Hematopoietic multipotent progenitor cell treated with erythropoietin and hydrocortisone succinate and interleukin-3 and kit ligand, for 6 days (in vitro differentiated cells): ENCODE data around the gene RTN4R.

Experiments
- DNase-seq: peaks from one replicate; pipeline ENCODE4 v3.0.0-alpha.2; 2015

Gene RTN4R

DNA sequence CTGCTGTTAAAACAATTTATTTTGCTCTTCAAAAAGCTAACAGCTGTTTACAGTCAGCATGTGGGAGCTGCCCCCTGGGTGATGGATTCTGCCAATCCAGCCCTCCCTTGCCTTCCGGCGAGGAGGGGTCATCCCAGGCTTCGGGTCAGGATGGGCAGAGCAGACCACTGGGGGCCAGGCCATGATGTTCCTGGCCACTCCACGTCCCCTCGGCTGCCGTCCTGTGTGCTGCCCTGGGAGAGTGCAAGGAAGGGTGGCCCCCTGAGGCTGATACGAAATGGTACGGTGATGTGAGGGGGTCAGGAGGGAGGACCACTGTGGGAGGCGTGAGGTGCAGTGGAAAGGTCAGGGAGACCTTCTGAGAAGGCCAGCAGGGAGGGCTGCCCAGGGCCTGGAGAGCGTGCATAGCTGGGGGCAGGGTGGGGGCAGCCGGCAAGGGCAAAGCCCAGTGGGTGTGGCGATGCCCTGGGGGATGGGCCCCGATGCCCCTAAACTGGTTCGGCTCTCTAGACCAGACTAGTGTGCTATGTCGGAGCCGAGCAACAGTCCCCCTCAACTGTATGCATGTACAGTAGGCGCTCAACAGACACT is 41.3 kb downstream of the RTN4R start:
- no peak for DNase-seq

DNA sequence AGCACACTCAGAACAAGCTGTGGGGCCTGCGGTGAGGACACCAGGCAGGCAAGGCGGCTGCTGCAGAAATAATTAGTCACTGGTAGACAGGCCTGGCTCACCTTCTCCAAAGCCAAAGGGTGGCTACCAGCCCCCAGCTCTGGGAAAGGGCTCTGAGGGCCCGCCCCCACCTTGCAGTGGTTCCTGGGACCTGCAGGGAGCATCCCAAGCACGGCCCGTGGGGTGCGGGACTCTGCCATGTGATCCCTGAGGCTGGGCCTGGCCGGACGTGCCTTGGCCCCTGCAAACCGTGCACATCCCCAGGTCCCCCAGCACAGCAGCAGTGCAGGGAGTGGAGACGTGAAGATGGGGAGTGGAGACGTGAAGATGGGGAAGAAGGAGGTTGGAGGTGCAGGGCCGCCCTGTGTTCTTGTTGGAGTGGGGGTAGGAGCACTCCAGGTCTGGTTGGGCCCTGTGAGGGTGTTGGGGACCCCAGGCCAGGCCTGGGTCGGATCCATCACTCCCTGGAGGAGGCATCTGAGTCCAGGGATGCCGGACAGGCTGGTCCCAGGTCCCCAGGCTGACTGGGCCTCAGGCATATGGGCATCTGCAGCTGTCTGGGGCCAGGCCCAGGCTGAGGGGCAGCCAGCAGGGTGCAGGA is 41.9 kb downstream of the RTN4R start:
- DNase-seq, result no peak

DNA sequence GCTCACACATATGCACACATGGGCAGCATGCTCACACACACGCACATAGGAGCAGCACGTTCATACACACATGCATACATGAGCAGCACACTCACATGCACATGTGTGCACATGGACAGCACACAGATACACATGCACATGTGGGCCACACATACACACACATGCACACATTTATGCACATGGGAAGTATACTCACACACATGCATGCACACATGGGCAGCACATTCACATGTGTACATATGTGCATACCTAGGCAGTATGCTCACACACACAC is 42.5 kb downstream of the RTN4R start:
- no peak for DNase-seq

DNA sequence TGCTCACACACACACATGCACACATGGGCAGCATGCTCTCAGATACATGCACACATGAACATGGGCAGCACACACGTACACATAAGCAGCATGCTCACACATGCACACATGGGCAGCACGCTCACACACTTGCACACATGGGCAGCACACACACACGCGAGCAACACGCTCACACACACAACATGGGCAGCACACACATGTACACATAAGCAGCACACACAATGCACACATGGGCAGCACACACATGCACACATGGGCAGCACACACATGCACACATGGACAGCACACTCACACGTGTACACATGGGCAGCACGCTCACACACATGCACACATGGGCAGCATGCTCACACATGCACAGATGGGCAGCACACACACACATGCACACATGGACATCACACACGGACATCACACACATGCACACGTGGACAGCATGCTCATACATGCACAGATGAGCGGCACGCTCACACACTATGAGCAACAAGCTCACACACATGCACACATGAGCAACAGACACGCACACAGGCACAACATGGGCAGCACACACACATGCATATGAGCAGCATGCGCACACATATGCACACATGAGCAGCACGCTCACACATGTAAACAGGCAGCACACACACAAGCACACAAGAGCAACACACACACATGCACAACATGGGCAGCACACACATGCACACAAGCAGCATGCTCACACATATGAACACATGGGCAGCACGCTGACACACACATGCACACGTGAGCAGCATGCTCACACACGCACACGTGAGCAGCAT is 43.0 kb downstream of the RTN4R start:
- no peak for DNase-seq

DNA sequence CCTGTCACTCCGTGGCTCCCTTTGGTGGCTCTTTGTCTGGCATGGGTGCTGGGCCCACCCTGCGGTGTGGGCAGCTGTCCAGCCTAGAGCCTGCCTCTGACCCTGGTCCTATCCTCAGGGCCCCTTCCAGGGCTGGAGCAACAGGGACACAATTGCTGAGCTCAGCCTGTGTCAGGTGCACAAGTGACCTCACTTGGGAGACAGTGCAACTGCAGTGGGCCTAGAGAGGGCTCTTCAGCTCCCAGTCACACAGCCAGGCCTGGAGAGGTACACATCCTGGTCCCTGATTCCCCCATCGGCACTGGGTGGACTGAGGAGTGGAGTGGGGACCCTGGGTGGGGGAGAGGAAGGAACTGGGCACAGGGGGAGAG is 43.9 kb downstream of the RTN4R start:
- DNase-seq, result no peak

DNA sequence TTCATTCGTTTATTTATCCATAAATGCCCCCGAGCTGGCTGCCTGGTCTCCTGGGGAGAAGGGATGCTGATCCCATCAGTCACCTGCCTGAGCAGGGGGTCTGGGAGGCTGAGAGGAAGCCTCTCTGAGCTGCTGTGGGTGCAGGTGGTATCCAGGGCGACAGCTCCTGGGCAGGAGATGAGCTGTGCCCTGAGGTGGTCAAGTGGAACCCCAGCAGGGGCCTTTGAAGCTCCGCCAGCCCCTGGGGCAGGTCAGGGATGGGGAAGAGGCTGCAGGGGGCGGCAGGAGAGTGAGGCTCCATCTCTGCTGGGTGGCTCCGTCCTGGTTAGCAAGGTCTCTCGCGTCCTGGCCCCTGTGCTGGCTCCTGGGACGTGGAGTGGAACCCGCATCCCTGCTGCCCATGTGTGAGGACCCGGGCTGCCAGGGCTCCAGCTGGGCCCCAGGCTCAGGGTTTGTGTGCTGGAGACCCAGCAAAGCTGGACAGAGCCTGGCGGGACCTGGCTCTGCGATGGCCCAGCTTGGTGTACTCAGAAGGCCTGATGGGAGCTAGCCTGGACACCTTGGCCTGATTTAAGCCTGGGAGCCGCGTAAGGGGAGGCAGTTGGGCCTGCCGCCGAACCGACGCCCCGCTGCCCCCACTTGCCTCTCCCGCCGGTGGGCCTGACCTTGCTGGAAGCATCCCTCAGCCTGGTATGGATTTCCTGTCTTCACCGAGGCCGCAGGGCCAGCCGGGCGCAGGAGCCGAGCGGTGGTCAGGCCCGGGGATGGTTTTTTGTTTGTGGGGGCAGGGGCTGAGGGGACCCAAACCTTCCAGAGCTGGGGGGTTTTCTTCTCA is 44.5 kb downstream of the RTN4R start:
- no peak for DNase-seq

DNA sequence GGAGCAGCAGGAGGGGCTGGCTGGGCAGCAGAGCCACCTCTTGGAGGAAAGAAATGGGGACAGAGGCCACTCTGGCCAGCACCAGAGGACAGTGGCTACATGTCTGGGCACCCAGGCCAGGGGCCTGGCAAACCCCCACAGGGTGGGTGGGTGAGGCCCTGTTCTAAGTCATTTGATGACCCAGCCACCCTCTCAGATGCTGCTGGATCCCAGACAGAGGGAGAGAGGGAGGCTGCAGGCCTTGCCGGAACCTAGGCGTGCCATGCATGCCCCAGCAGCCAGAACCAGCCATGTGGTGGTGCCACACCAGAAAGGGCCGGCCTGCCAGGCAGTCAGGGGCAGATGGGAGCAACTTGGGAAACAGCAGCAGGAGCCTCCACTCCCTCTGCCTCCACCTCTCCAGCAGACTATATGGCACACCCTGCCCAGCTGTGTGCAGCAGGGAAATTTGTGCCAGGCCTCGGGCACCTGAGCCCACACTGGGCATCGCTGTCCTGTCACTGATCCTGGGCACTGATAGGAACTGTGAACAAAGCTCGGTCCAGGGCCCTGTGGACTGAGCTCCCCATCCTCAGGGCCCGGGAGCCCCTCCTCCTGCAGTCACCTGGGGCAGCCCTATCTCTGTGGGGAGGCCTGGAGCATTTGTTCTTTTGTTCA is 45.2 kb downstream of the RTN4R start:
- DNase-seq, result no peak

DNA sequence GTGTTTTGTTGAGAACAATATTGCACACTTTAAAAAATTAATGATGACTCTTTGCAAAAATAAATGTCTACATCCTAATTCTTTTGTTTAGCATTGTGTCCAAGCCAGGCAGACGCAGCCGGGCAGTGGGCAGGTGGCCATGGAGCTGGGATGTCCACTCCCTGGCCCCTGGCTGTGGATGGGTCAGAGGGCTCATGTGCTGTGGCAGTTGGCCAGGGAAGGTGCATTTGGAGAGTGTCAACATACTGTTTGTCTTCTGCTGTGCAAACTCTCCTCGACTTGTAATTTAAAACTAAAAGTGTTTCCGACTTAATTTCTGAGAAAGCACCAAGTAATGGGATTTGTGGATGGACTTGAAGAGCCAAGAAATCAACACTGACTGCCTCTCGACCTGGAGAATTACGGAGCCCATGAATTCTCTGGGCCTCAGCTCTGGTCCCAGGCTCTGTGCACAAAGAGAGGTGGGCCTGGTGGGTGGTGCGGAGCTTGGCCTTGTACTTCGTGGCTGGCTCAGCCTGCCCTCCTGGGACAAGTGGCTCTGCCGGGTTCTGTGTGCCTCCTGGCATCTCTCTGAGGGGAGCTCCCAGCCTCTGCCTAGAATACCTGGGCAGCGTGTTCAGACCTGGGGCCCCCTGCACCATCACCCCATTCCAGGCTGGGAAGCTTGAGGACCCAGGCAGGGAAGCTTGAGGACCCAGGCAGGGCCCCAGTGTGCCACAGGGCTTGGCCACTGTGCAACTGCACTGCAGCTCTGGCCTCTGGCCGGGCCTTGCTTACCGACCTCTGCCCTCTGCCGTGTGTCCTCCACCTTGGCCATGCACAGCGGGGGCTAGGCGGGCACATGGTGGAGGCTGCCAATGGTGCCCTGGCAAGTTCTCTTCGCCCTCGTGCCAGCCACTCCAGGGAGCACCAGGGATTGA is 46.4 kb downstream of the RTN4R start:
- DNase-seq, result no peak

DNA sequence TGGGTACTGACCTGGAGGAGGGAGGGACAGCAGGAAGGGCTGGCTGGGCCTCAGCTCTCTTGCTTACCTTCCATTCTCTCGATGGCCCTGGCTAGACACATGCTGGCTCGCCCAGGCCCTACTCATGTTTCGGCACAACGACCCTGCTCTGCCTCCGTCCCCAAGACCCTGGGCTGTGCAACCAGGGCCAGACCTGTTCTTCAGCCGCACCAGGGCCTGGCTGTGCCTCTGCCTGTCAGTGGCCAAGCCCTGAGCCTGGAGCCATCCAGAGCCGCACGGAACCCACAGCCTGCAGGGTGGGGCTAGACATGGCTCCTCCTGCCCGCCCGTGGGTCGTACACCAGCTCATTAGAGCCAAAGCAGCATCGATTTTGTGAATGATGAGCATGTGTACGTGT is 47.5 kb downstream of the RTN4R start:
- no peak for DNase-seq

DNA sequence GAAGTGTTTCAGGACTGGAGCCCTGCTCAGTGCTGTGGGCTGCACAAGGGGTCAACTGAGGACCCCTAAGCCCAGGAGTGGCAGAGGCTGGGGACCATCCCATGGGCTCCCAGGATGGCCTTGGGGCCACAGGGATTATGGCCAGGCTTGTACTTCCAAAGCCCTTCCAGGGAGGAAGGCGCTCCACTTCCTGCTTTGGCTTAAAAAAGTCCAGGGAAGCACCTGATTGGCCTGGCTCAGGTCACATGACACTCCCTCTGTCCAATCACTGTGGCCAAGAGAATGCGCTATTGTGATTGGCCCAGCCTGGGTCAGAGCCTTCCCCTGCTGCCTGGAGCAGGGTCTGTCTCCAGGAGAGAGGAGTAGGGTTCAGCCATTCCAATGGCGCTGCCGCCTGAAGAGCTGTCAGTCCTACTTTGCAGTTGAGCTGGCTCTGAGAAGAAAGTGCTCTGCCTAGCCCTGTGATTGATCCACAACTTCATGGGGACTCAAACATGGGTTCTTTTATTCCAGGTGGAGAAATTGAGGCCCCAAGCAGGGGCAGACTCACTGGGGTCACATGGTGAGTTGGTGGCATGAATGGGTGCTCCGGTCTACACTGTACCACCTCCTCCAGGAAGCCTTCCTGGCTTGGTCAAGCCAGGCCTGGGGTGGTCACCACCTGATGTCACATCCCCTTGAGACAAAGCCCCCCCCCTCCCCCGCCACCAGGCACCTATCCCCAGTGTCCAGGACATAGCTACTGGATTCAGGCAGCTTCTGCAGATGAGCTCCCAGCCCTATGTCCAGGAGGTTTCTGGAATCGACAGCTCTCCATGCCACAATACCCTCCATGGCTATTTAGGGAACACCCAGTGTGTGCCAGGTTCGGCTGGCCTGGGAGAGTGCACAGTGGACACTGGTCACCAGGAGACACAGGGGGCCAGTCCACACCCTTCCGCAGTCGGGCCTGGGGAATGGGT is 48.2 kb downstream of the RTN4R start:
- DNase-seq, result no peak

DNA sequence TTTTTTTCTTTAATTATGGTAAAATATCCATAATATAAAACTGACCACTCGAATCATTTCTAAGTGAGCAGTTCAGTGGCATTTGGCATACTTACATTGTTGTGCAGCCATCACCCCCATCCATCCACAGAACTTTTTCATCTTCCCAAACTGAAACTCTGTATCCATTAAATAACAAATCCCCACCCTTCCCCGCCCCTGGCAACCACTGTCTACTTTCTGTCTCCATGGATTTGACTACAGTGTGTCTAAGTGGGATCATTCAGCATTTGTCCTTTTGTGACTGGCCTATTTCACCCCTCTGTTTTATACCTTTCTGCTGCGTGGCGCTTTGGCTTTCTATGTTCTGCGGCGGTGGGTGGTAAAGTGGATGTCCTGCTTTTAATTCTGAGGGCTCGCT is 49.1 kb downstream of the RTN4R start:
- no peak for DNase-seq

DNA sequence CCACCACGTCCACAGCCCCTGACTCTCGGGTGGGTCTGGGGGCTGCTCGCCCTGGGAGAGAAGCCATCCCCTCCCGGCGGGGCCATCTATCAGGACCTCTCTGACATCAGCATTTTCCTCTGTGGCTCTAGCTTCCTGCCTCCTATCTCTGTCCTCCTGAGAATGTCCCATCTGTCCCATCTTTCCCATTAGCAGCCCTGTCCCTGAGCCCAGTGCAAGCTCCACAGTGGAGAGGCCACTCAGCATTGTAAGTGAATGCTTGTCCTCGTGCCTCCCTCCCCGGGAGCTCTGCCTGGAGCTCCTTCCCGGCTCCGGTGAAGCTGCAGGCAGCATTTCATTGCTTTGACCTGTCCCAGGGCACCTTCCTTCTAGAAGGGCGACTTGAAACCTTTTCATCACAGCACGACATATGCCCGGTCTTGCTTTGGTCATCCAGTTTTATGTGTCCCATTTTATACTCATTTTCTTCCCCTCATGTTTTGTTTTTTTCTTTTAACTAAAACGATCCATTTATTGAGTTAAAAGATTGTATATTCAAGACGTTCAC is 49.7 kb downstream of the RTN4R start:
- DNase-seq, result no peak

DNA sequence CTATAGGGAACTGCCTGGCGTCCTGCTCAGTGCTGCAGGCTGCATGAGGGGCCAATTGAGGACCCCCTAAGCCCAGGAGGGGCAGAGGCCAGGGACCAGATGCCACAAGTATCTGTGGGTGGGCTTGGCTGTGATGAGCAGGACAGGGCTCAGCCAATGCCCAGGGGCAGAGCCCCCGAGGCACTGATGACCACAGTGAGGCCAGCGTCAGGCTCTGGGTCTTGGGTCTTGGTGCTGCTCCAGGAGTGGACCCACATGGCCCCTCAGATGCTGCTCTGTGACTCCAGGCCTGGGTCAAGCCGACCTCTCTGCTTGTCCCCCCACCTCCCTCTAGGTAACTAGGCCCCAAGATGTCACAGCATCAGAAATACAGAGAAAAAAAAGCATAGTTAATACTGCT is 50.6 kb downstream of the RTN4R start:
- no peak for DNase-seq

DNA sequence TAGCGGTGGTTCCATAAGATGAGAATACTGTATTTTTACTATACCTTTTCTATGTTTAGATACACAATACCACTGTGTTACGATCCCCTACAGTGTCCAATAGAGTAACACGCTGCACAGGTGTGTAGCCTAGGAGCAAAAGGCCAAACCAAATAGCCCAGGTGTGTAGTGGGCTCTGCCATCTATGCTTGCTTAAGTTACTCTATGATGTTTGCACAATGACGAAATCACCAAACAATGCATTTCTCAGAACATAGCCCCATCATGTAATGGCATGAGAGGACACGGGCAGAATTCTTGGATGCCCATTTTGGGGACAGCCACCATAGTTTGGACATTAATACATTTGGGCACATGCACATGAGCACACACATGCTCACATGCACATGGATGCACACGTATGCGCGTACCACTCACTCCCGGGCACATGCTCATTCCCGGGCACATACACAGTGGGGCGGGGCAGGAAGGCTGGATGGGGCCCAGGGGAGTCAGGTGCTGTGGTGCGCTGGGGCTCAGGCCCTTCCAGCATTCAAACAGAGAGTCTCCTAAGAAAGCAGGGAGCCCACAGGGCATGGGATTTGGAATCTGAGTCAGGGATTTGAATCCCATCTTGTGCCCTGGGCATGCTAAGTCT is 51.1 kb downstream of the RTN4R start:
- no peak for DNase-seq

DNA sequence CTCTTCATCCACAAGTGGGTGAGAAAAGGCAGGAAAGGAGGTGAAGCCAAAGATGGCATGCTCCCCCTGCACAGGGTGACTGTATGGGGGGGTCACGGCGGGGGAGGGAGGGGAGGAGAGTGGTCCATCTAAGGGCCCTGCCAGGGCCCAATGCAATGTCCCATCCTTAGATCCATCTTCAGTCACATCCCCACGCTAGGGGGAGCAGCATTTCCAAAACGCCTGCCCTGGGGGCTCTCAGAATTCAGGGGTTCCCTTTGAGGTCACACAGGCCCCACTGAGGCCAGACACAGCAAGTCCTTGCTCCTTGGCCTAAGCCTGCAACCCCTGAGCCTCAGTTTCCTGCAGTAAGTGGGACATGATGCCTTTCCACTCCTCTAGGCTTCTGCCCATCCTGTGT is 52.4 kb downstream of the RTN4R start:
- no peak for DNase-seq

DNA sequence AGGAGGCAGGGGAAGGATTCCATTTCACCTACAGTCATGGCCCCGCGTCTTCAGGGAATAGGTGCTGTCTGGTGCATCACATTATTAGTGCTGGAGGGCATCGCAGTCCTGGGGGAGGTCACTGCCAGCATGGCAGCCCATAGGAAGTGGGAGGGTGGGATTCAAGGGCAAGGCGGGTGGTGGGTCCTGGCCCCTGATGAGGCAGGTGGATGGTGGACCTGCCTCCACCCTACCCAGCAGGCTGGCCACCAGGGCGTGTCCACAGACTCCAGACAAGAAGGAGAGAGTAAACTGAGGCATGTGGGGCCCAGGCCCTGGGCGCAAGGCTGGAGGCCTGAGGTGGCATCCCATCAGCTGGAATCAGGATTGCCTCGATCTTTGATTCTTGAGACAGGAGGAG is 53.3 kb downstream of the RTN4R start:
- DNase-seq, result no peak

DNA sequence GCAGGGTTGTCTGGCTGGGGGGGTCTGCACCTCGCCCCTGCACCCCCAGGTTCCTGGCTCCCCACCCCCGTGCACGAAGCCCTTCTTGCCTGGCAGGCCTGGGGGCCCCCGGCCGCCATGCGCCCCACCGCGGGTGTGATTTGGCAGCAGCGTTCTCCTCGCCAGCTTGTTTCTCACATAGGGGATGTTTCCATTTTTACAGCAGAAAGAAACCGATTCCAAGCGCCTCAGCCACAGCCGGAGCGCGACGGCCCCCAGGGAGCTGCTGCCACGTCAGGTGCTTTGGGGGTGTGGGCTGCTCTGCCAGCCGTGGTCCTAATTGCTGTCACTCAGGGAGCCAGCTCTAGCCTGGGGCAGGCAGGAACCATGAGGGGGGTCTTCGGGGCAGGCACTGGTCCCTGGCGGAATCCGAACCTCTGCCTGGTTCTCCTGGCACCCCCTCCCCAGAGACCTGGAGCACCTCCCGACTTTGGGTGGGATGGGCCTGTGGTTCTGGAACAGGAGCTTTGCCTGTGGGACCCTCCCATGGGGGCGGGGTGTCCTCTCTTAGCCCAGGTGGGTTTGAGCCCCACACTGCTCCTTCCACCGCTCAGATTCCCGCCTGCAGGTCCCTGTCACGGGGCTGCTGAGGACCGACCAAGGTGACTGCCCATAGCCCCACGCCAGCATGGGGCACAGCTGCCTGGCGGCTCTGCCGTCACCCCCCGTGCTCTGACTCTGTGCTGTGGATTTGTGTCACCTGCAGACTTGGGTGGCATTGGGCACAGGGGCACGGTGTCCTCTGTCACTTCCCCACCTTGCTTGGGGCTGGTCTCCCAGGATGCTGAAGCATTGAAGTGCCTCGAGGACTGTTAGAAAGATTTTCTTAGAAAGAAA is 54.0 kb downstream of the RTN4R start:
- no peak for DNase-seq

DNA sequence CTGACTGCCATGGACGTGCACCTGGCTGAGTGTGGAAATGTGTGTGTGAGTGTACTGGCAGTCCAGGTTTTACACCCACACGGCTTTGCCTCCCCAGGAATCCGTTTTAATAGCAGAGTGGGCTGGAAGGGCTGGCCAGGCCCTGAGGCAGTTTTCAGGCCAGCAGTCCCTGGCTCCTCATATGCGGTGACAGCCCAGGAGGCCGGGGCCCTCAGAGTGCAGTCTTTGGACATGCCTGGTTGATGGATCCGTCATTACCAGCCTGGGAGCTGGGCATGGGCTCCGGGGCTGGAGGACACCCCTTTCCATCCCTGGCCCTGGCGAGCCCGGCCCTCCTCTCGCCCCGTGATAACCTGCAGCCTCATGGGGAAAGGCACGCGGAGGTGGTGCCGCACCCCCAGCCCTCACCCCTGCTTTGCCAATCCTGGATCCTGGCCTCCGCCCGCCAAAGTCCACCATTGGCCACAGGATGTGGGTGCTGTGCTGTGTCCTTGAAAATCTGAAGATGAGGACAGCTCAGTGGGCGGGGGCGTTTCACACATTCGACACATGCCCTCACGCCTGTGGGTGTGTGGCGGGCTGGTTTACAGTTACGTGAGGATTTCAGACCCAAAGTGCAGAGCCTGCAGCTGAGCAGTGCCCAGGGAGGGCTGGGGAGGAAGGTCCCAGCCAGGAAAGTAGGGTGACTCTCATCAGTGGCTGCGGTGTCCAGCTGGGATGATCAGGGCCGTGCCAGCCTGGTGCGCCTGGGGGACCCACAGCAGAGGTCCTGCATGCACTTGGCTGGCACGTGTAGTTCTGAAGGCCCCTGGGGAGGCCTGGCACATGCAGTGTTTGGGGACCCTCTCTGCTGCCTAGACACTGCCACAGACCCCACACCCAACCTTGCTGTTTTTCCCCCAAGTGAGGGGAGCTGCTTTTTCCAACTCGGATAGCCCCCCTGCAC is 55.1 kb downstream of the RTN4R start:
- DNase-seq, result no peak
